ENCODE data around the gene SNU13. TPM values are rescaled to one million over a fixed set of nuclear protein-coding genes. Genes with fewer than 3 reads are reported as not detected.
"Not testable (repeated sequence)": the region's sequence is repeated elsewhere in the genome, so short reads cannot be mapped to it uniquely, and the experiment has no call there.

Gene SNU13
- total RNA-seq, 5 donors from 2014 or later (not counting 1 experiment from before 2014, with no cell fraction given): 108 to 145 (median 122) TPM

DNA sequence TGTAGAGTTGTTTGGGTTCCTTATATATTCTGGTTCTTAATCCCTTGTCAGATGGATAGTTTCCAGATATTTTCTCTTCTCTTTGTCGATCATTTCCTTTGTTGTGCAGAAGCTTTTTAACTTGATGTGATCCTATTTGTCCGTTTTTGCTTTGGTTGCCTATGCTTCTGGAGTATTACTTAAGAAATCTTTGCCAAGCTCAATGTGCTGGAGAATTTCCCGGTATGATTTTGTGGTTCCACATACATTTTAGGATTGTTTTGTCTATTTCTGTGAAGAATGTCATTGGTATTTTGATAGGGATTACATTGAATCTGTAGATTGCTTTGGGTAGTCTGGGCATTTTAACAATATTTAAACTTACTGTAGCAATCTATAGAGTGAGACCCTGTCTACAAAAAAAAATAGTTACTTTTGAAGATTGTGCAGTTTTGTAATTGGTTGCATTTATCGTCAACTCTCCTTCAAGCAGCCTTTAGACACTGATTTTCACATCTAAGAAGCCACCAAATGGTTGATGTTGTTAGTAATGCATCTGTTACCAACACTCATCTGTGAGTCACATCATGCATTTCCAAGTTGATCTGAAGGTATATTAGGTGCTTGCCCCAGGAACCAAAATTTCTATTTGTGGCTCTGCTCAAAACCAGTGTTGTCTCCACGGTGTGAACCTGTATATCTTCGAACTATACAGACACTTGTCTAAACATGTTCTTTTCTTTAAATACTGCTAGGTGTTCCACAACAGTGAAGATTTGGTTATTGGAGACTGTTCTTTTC lies 46.1 kb downstream of the SNU13 start:
- no CpG with 5 or more reads among the region's 6 CpGs for WGBS (ENCODE audit: insufficient coverage)
- DNase-seq (no peak), ATAC-seq (replicated peaks in 1 of 4) (no peak)
- Histone ChIP-seq H3K4me3 (ENCODE audit: control insufficient read depth in 1 of 2, extremely low read depth in 1 of 2, low read length in 1 of 2) (no peak overlapping the region), H3K27me3 (replicated peaks in 1 of 2; ENCODE audit: control insufficient read depth in 2 of 2, extremely low read depth in 1 of 2, insufficient read depth in 2 of 2, low read length in 1 of 2) (no peaks in the 10 kb centered on the region), H3K9me3 (no peaks in the 10 kb centered on the region), H3K4me1 (ENCODE audit: control insufficient read depth in 1 of 2, extremely low read depth in 1 of 2, insufficient read depth in 2 of 2, low read length in 2 of 2) (no peaks in the 10 kb centered on the region), H3K36me3 (ENCODE audit: control insufficient read depth in 2 of 2, extremely low read depth in 1 of 2, insufficient read depth in 1 of 2, low read length in 1 of 2) (peaks cover 27 to 72% of the 10 kb centered on the region in 2 donors), H3K27ac (ENCODE audit: low read length) (no peak overlapping the region)
- H3K36me3 Mint-ChIP-seq: peaks cover 32% of the 10 kb centered on the region
- ChIA-PET POLR2A (no interaction called here), CTCF (no interaction called here)
- no peaks in the 10 kb centered on the region for H3K9me3 Mint-ChIP-seq
- H3K27me3 Mint-ChIP-seq: no peaks in the 10 kb centered on the region
- peaks cover 5 to 14% (median 10%) of the 10 kb centered on the region in 3 donors for H3K4me1 Mint-ChIP-seq
- peak overlapping the region in 1 of 2 donors; percentile 19 for H3K27ac Mint-ChIP-seq
- no peak overlapping the region for H3K4me3 Mint-ChIP-seq

DNA sequence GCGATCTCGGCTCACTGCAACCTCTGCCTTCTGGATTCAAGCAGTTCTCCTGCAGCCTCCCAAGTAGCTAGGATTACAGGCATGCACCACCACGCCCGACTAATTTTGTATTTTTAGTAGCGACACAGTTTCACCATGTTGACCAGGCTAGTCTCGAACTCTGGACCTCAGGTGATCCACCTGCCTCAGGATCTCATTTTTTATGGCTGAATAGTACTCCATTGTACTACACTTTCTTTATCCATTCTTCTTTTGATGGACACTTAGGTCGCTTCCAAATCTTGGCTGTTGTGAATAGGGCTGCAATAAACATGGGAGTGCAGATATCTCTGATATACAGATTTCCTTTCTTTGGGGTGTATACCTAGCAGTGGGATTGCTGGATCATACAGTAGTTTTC lies 46.8 kb downstream of the SNU13 start:
- Mint-ChIP-seq H3K36me3 (peaks cover 34% of the 10 kb centered on the region), H3K9me3 (no peaks in the 10 kb centered on the region), H3K4me1 (peaks cover 5 to 14% (median 10%) of the 10 kb centered on the region in 3 donors), H3K4me3 (no peak overlapping the region), H3K27me3 (no peaks in the 10 kb centered on the region), H3K27ac (no peak overlapping the region)
- no peak for DNase-seq
- ATAC-seq (replicated peaks in 1 of 4): no peak
- ChIA-PET CTCF (no interaction called here), POLR2A (no interaction called here)
- H3K9me3 ChIP-seq: no peaks in the 10 kb centered on the region
- H3K36me3 ChIP-seq (ENCODE audit: control insufficient read depth in 2 of 2, extremely low read depth in 1 of 2, insufficient read depth in 1 of 2, low read length in 1 of 2): peaks cover 25 to 74% of the 10 kb centered on the region in 2 donors
- WGBS (ENCODE audit: insufficient coverage): 98% methylated on average over 6 of the region's 7 CpGs
- H3K27me3 ChIP-seq (replicated peaks in 1 of 2; ENCODE audit: control insufficient read depth in 2 of 2, extremely low read depth in 1 of 2, insufficient read depth in 2 of 2, low read length in 1 of 2): no peaks in the 10 kb centered on the region
- no peak overlapping the region for H3K27ac ChIP-seq (ENCODE audit: low read length)
- H3K4me3 ChIP-seq (ENCODE audit: control insufficient read depth in 1 of 2, extremely low read depth in 1 of 2, low read length in 1 of 2): no peak overlapping the region
- no peaks in the 10 kb centered on the region for H3K4me1 ChIP-seq (ENCODE audit: control insufficient read depth in 1 of 2, extremely low read depth in 1 of 2, insufficient read depth in 2 of 2, low read length in 2 of 2)

DNA sequence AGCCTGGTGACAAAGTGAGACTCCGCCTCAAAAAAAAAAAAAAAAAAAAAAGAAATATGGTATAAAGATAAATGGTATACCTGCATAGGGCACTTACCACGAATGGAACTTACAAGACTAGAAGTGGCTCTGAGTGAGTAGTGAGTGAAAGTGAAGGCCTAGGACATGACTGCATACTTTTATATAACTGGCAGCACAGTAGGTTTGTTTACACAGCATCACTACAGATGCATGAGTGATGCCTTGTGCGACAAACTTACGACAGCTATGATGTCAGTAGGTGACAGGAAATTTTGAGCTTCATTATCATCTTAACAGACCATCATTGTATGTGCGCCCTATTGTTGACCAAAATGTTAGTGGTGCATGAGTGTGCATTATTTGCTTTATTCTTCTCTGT lies 49.9 kb downstream of the SNU13 start:
- POLR2A ChIA-PET: interaction anchor here (0.5 to 0.7 kb wide), 2 partner anchors 11 to 149 kb away, joined by 4 to 6 read pairs; no protein-coding TSS in a partner anchor
- H3K27ac ChIP-seq (ENCODE audit: low read length): no peak overlapping the region
- DNase-seq: no peak
- peaks cover 30 to 82% of the 10 kb centered on the region in 2 donors for H3K36me3 ChIP-seq (ENCODE audit: control insufficient read depth in 2 of 2, extremely low read depth in 1 of 2, insufficient read depth in 1 of 2, low read length in 1 of 2)
- ATAC-seq (replicated peaks in 1 of 4): no peak
- no peaks in the 10 kb centered on the region for H3K4me1 ChIP-seq (ENCODE audit: control insufficient read depth in 1 of 2, extremely low read depth in 1 of 2, insufficient read depth in 2 of 2, low read length in 2 of 2)
- H3K27me3 Mint-ChIP-seq: no peaks in the 10 kb centered on the region
- H3K9me3 ChIP-seq: no peaks in the 10 kb centered on the region
- CTCF ChIA-PET: interaction anchor here in 1 of 2 donors (0.6 to 1.0 kb wide), 3 partner anchors 28 to 430 kb away, joined by 4 to 5 read pairs (median 5); no protein-coding TSS in a partner anchor
- H3K27ac Mint-ChIP-seq: no peak overlapping the region
- H3K27me3 ChIP-seq (replicated peaks in 1 of 2; ENCODE audit: control insufficient read depth in 2 of 2, extremely low read depth in 1 of 2, insufficient read depth in 2 of 2, low read length in 1 of 2): no peaks in the 10 kb centered on the region
- H3K9me3 Mint-ChIP-seq: no peaks in the 10 kb centered on the region
- no peak overlapping the region for H3K4me3 Mint-ChIP-seq
- H3K4me3 ChIP-seq (ENCODE audit: control insufficient read depth in 1 of 2, extremely low read depth in 1 of 2, low read length in 1 of 2): no peak overlapping the region
- WGBS (ENCODE audit: insufficient coverage): 100% methylated on average over 2 of the region's 5 CpGs
- peaks cover 7 to 21% (median 18%) of the 10 kb centered on the region in 3 donors for H3K4me1 Mint-ChIP-seq
- peaks cover 46% of the 10 kb centered on the region for H3K36me3 Mint-ChIP-seq

DNA sequence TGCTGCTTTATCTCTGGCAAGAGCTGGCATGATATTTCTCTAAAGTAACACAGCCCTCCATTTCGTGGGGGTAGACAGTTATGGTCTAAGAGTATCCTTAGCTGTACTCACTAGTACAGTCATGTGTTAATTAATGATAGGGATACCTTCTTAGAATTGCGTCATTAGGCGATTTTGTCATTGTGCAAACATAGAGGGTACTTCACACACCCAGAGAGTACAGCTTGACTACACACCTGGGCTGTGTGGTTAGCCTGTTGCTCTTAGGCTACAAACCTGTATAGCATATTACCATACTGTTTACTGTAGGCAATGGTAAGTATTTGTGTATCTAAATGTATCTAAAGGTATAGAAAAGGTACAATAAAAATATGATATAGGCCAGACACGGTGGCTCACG lies 50.5 kb downstream of the SNU13 start:
- Histone ChIP-seq H3K27ac (ENCODE audit: low read length) (no peak overlapping the region), H3K9me3 (no peaks in the 10 kb centered on the region), H3K4me1 (ENCODE audit: control insufficient read depth in 1 of 2, extremely low read depth in 1 of 2, insufficient read depth in 2 of 2, low read length in 2 of 2) (no peaks in the 10 kb centered on the region), H3K27me3 (replicated peaks in 1 of 2; ENCODE audit: control insufficient read depth in 2 of 2, extremely low read depth in 1 of 2, insufficient read depth in 2 of 2, low read length in 1 of 2) (no peaks in the 10 kb centered on the region), H3K36me3 (ENCODE audit: control insufficient read depth in 2 of 2, extremely low read depth in 1 of 2, insufficient read depth in 1 of 2, low read length in 1 of 2) (peaks cover 28 to 83% of the 10 kb centered on the region in 2 donors), H3K4me3 (ENCODE audit: control insufficient read depth in 1 of 2, extremely low read depth in 1 of 2, low read length in 1 of 2) (no peak overlapping the region)
- no peak for DNase-seq
- Mint-ChIP-seq H3K9me3 (no peaks in the 10 kb centered on the region), H3K4me3 (no peak overlapping the region), H3K4me1 (peaks cover 8 to 25% (median 19%) of the 10 kb centered on the region in 3 donors), H3K36me3 (peaks cover 46% of the 10 kb centered on the region), H3K27ac (no peak overlapping the region), H3K27me3 (no peaks in the 10 kb centered on the region)
- no peak for ATAC-seq (replicated peaks in 1 of 4)
- CTCF ChIA-PET: interaction anchor here (0.6 to 0.7 kb wide), 5 partner anchors 99 to 430 kb away, joined by 3 to 11 read pairs (median 5); no protein-coding TSS in a partner anchor
- 100% methylated on average over 1 of the region's 5 CpGs for WGBS (ENCODE audit: insufficient coverage)
- POLR2A ChIA-PET: interaction anchor here in 1 of 2 donors (0.6 kb wide), 1 partner anchor 209 kb away, joined by 8 read pairs; no protein-coding TSS in a partner anchor

DNA sequence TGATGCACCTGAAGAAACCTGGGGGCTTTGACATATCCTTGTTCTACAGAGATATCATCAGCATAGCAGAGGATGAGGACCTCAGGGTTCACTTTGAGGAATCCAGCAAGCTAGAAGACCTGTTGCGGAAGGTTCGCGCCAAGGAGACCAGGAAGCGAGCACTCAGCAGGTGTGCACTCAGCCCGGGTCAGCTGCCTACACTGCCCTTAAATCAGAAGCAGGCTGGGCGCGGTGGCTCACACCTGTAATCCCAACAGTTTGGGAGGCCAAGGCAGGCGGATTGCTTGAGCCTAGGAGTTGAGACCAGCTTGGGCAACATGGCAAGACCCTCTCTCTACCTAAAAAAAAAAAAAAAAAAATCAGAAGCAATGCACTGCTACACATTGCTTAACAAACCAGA lies 51.0 kb downstream of the SNU13 start:
- not testable (repeated sequence) for H3K27me3 Mint-ChIP-seq; H3K27me3 ChIP-seq (replicated peaks in 1 of 2; ENCODE audit: control insufficient read depth in 2 of 2, extremely low read depth in 1 of 2, insufficient read depth in 2 of 2, low read length in 1 of 2); ATAC-seq (replicated peaks in 1 of 4); H3K9me3 ChIP-seq; H3K9me3 Mint-ChIP-seq; H3K4me3 Mint-ChIP-seq; H3K4me1 ChIP-seq (ENCODE audit: control insufficient read depth in 1 of 2, extremely low read depth in 1 of 2, insufficient read depth in 2 of 2, low read length in 2 of 2); H3K4me3 ChIP-seq (ENCODE audit: control insufficient read depth in 1 of 2, extremely low read depth in 1 of 2, low read length in 1 of 2); H3K27ac Mint-ChIP-seq; DNase-seq; H3K27ac ChIP-seq (ENCODE audit: low read length)
- WGBS (ENCODE audit: insufficient coverage): 100% methylated on average over 3 of the region's 8 CpGs
- Mint-ChIP-seq H3K36me3 (peaks cover 42% of the 10 kb centered on the region), H3K4me1 (peaks cover 8 to 23% (median 19%) of the 10 kb centered on the region in 3 donors)
- CTCF ChIA-PET: interaction anchor here (0.7 kb wide), 4 partner anchors 16 to 452 kb away, joined by 5 to 11 read pairs (median 6); no protein-coding TSS in a partner anchor
- POLR2A ChIA-PET: interaction anchor here in 1 of 2 donors (0.6 kb wide), 1 partner anchor 208 kb away, joined by 8 read pairs; no protein-coding TSS in a partner anchor
- peaks cover 23 to 83% of the 10 kb centered on the region in 2 donors for H3K36me3 ChIP-seq (ENCODE audit: control insufficient read depth in 2 of 2, extremely low read depth in 1 of 2, insufficient read depth in 1 of 2, low read length in 1 of 2)

DNA sequence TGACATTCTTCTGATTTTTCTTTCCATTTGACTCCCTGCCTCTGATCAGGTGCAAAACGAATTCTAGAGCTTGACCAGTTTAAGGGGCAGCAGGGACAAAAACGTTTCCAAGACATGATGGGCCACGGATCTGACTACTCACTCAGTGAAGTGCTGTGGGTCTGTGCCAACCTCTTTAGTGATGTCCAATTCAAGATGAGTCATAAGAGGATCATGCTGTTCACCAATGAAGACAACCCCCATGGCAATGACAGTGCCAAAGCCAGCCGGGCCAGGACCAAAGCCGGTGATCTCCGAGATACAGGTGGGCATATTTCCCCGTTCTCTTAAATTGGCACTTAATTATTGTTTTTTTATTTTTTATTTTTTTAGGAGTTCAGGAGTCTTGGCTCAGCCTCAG lies 52.2 kb downstream of the SNU13 start:
- H3K4me3 Mint-ChIP-seq: no peak overlapping the region
- Histone ChIP-seq H3K4me3 (ENCODE audit: control insufficient read depth in 1 of 2, extremely low read depth in 1 of 2, low read length in 1 of 2) (no peak overlapping the region), H3K36me3 (ENCODE audit: control insufficient read depth in 2 of 2, extremely low read depth in 1 of 2, insufficient read depth in 1 of 2, low read length in 1 of 2) (peaks cover 21 to 77% of the 10 kb centered on the region in 2 donors), H3K27ac (ENCODE audit: low read length) (no peak overlapping the region), H3K4me1 (ENCODE audit: control insufficient read depth in 1 of 2, extremely low read depth in 1 of 2, insufficient read depth in 2 of 2, low read length in 2 of 2) (no peaks in the 10 kb centered on the region), H3K9me3 (no peaks in the 10 kb centered on the region), H3K27me3 (replicated peaks in 1 of 2; ENCODE audit: control insufficient read depth in 2 of 2, extremely low read depth in 1 of 2, insufficient read depth in 2 of 2, low read length in 1 of 2) (no peaks in the 10 kb centered on the region)
- DNase-seq (no peak), ATAC-seq (replicated peaks in 1 of 4) (no peak)
- peaks cover 7 to 14% (median 11%) of the 10 kb centered on the region in 3 donors for H3K4me1 Mint-ChIP-seq
- POLR2A ChIA-PET: interaction anchor here (0.6 kb wide), 2 partner anchors 17 to 951 kb away, joined by 3 to 4 read pairs; no protein-coding TSS in a partner anchor
- H3K27ac Mint-ChIP-seq: no peak overlapping the region
- CTCF ChIA-PET: no interaction called here
- no peaks in the 10 kb centered on the region for H3K27me3 Mint-ChIP-seq
- WGBS (ENCODE audit: insufficient coverage): 95% methylated on average over 3 of the region's 7 CpGs
- H3K9me3 Mint-ChIP-seq: no peaks in the 10 kb centered on the region
- peaks cover 37% of the 10 kb centered on the region for H3K36me3 Mint-ChIP-seq

Data from T-cell (primary cell).